ENCODE measurements around the gene ARHGEF7.

The ARHGEF7 gene

DNA sequence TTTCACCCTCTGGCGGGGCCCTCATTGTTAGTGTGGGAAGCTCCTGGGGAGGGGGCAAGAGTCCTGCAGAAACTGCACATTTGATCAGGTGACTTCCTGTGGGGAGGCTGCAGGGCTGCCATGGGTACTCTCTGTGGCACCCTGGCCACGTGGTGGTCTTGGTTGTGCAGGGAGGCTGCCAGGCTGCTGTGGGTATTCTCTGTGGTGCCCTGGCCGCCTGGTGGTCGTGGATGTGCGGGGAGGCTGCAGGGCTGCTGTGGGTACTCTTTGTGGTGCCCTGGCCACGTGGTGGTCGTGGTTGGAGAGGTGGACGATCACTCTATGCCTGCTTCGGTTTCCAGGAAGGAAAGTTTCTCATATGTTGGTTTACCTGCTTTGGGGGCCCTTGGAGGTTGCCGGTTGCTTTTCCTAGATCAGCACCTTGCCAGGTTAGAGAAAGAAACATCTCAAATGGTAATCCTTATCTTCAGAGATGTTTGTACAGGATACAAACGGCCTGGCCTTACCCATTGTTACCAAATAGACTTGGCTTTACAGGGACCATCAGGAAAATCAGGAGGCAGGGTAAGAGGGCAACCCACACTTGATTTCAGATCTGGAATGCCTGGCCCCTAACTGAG is 228.2 kb downstream of the ARHGEF7 start:
- no peak for DNase-seq (ENCODE audit: low spot score)

DNA sequence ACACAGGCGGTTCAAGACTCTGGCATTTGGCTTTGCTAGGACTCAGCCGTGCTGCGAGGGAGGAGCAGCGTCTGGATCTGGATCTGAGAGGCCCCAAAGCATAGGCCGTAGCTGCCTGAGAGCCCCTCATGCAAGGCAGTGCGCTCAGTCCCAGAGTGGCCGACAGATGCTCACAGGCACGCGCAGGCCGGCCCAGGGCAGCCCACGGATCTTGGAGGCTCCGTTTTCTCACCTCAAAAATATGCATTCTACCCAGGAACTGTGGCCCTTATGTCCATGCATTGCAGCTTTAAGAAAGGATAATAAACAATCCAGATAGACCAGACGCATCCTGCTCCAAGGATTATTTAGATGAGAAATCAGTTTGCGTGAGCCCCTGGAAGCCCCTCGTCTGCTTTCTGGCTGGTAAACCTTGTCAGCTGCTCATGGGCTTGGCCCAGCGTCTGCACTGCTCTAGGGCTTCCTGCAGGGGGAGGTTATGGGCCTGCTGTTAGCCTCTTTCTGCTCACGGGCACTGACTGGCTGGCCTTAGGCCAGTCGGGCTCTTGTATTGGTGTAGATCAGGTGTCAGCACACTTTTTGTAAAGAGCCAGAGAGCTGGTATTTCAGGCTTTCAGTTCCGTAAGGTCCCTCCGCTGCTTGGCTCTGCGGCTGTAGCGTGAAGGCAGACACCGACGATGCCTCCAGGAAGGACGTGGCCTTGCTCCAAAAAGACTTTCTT is 229.5 kb downstream of the ARHGEF7 start:
- no peak for DNase-seq (ENCODE audit: low spot score)

- no peak for DNase-seq (ENCODE audit: low spot score)
These were observed 230.6 kb downstream of the ARHGEF7 start for GRCh38 chr13:111345682-111346081.

GRCh38 chr13:111346101-111346680 is 231.1 kb downstream of the ARHGEF7 start:
- no peak for DNase-seq (ENCODE audit: low spot score)

- DNase-seq (ENCODE audit: low spot score), result no peak
These were observed 232.3 kb downstream of the ARHGEF7 start for GRCh38 chr13:111347438-111347837.

DNA sequence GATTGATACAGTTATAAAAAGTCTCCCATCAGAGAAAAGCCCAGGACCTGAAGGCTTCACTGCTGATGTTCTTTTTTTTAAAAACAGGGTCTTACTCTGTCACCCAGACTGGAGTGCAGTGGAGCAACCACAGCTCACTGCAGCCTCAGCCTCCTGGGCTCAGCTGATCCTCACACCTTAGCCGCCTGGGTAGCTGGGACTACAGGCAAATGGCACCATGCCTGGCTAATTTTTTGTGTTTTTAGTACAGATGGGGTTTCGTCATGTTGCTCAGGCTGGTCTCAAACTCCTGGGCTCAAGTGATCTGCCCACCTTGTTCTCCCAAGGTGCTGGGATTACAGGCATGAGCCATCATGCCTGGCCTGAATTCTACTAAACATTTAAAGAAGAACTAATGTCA is 238.4 kb downstream of the ARHGEF7 start:
- no peak for DNase-seq (ENCODE audit: low spot score)

GRCh38 chr13:111354789-111355188 is 239.7 kb downstream of the ARHGEF7 start:
- DNase-seq (ENCODE audit: low spot score), result no peak
